GM20000 (cell line): ENCODE results near the gene SLC22A15.

ENCODE experiments used
- DNase-seq: peaks from one replicate; pipeline ENCODE4 v3.0.0; 2012; ENCODE audit warnings: low spot score
- TF ChIP-seq, protein P1 (sequence below): IDR thresholded peaks from 2 replicates; pipeline ENCODE4 v1.5.1; 2012; ENCODE audit warnings: mild to moderate bottlenecking, control low read depth; ENCODE audit errors: extremely low read depth, missing control alignments

The SLC22A15 gene

DNA sequence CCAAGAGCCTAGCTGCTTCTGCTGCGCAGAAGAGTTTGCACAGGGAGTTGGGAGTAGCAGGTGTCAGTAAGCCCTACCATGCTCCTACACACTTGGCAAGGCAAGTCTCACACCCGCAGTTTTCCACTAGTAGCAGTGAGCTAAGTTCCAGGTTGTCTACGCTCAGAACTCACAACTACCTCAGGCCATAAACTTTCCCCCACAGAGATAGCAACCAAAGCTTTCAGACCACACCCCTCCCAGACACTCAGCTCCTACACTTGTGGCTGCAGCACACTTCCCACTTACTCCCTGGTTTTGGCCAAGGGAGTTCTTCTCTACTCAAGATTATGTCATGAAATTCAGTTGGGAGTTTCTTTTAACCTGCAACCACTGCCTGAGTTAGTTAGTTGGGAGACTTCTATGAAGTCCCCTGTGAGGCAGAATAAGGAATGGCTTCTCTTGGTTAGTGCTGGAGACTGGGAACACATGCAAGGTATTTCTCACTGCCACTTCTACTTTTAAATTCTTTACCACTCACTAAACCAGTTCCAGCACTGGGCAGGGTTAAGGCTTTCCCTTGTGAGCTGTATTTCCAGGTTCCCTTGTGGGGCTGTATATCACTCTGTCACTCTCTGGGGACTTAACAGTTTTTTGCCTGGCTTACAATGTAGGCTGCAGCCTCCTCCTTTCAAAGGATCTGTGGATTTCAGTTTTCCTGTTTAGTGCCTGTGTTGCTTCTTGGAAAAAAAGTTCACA lies 116.6 kb downstream of the SLC22A15 start:
- DNase-seq, result no peak
- TF ChIP-seq, protein P1, sequence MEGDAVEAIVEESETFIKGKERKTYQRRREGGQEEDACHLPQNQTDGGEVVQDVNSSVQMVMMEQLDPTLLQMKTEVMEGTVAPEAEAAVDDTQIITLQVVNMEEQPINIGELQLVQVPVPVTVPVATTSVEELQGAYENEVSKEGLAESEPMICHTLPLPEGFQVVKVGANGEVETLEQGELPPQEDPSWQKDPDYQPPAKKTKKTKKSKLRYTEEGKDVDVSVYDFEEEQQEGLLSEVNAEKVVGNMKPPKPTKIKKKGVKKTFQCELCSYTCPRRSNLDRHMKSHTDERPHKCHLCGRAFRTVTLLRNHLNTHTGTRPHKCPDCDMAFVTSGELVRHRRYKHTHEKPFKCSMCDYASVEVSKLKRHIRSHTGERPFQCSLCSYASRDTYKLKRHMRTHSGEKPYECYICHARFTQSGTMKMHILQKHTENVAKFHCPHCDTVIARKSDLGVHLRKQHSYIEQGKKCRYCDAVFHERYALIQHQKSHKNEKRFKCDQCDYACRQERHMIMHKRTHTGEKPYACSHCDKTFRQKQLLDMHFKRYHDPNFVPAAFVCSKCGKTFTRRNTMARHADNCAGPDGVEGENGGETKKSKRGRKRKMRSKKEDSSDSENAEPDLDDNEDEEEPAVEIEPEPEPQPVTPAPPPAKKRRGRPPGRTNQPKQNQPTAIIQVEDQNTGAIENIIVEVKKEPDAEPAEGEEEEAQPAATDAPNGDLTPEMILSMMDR, result no peak

DNA sequence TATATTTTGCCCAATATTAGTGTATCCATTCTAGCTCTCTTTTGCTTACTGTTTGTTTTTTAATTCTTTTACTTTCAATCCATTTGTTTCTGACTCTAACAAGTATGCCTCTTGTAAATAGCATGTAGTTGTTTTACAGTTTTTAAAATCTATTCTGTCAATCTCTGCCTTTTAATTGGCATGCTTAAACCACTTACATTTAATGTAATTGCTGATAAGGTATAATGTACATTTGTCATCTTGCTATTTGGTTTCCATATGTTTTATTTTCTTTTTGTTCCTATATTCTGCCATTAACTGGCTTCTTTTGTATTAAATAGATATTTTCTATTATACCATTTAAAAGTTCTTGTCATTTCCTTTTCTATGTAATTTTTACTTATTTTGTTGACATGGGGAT lies 118.7 kb downstream of the SLC22A15 start:
- no peak for DNase-seq
- TF ChIP-seq, protein P1, result no peak

DNA sequence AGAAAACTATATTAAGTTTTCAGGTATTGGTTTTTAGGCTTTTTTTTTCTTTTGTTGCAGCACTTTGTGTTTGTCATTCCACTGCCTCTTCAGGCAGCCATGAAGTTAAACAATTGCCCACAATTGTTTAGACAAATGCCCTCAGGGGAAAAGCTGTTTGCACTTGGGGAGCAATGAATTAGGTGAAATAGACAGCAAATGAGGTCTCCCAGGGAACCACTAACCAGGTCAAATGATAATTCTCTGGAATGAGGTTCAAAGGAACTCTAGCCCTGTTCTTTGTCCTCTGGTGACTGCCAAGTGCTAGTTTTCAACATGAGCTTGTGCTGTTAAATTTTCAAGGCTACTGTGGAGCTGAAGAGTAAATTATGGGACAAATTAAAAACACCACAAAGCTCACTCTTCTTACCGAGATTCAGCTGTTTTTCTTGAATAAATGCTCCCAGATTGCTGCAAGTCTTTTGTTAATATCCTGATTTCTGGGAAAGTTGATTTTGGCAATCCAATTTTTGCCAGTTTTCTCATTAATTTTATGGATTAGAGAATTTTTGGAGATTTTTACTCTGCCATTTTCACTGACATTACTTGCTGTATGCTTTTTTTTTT lies 119.8 kb downstream of the SLC22A15 start:
- DNase-seq, result no peak
- TF ChIP-seq, protein P1, result no peak

DNA sequence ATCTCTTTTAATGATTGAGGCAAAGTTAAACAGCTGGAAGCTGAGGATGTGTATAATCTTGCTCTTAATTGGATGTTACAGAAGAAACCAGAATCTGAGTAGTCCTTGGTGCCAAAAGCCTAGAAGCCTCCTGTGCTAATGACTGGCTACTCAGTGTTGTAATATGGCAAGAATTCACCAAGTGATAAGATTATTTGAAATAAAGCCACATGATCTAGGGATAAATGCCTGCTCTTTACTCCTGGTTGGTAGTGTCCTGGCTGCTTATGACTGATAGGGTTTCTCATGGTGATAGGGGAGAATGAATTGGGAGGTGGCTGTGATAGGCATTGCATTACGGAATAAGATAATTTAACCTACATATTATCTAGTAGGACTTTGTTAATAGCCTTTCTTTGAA lies 121.3 kb downstream of the SLC22A15 start:
- TF ChIP-seq, protein P1, result no peak
- no peak for DNase-seq

DNA sequence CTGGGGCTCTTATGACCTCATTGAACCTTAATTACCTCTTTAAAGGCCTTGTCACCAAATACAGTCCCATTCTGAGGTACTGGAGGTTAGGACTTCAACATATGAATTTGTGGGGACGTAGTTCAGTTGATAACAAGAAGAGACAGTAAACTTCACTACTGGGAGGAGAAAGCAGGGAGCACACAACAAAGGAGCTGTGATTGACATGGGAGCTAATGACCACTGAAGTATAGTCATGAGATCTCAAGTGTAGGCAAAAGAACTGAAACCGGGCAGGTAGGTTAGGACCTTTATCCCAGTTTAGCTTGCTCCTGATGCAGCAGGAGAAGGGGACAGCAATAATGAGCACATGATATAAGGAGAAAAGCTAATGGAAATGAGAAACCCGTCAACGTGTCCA lies 123.1 kb downstream of the SLC22A15 start:
- TF ChIP-seq, protein P1, result no peak
- no peak for DNase-seq

DNA sequence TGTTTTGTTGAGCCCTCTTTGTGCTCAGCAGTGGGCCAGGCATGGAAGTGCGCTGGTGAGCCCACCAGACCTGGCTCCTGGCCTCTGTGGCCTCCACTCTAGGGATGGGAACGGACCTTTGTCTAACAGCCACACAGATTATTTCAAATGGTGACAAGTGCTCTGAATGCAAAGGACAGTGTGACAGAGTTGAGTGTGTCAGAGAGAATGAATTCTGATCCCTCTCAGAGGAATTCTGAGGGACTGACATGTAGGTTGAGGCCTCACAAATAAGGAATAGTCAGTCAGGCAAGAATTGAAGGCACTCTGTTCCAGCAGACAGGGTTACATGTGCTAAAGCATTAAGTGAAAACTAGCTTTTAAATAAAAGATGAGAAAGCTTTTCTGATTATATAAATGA lies 123.6 kb downstream of the SLC22A15 start:
- TF ChIP-seq, protein P1, result no peak
- DNase-seq, result no peak

DNA sequence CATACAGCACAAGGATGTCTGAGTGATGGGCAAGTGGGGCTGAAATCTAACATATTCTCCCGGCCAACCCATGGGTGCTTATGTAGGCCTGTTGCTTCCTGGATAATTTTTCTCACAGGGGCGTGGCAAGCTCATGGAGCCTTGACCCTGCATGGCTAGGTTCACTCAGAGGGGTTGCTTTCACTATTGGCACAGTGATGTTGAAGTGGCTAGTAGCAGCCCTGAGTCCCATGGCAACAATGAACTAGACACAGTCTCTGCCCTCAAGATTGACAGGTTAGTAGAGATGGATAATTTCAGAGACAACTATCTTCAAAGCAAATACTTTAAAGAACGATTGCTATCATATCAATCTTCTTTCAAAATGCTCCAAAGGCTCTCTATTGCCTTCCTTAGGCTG lies 128.4 kb downstream of the SLC22A15 start:
- no peak for DNase-seq
- TF ChIP-seq, protein P1, result no peak
